ENCODE measurements around the gene RASAL3. TPM values are rescaled to one million over a fixed set of nuclear protein-coding genes. Genes with fewer than 3 reads are reported as not detected.
A peak's percentile ranks its signal among the peaks of the same experiment; 100 is the strongest.
"Not testable (repeated sequence)": the region's sequence is repeated elsewhere in the genome, so short reads cannot be mapped to it uniquely, and the experiment has no call there.

RASAL3 gene
- total RNA-seq, 1 donor from 2014 or later: 0.05 TPM

GRCh38 chr19:15495151-15495550, 30.8 kb upstream of the RASAL3 start:
- Mint-ChIP-seq H3K27ac (ENCODE audit: unreplicated experiment) (no peak overlapping the region), H3K4me3 (ENCODE audit: unreplicated experiment) (no peak overlapping the region), H3K9me3 (ENCODE audit: low read depth) (no peaks in the 10 kb centered on the region), H3K27me3 (ENCODE audit: low read depth) (peaks cover 17% of the 10 kb centered on the region), H3K4me1 (ENCODE audit: low read depth) (no peaks in the 10 kb centered on the region), H3K36me3 (ENCODE audit: low read depth) (no peaks in the 10 kb centered on the region)
- no peak for TF ChIP-seq CTCF (IDR thresholded peaks at IDR 0.05)
- no peak for DNase-seq (ENCODE audit: low spot score)

- DNase-seq (ENCODE audit: low spot score): no peak
- no peak overlapping the region for H3K27ac Mint-ChIP-seq (ENCODE audit: unreplicated experiment)
Observed at GRCh38 chr19:15488489-15489226, 24.3 kb upstream of the RASAL3 start.

GRCh38 chr19:15487038-15487437, 22.7 kb upstream of the RASAL3 start:
- H3K4me1 Mint-ChIP-seq (ENCODE audit: low read depth): no peaks in the 10 kb centered on the region

More at GRCh38 chr19:15488489-15489226, 24.3 kb upstream of the RASAL3 start:
- Mint-ChIP-seq H3K4me1 (ENCODE audit: low read depth) (no peaks in the 10 kb centered on the region), H3K4me3 (ENCODE audit: unreplicated experiment) (no peak overlapping the region), H3K9me3 (ENCODE audit: low read depth) (no peaks in the 10 kb centered on the region), H3K27me3 (ENCODE audit: low read depth) (peaks cover 9% of the 10 kb centered on the region), H3K36me3 (ENCODE audit: low read depth) (no peaks in the 10 kb centered on the region)
- TF ChIP-seq CTCF (IDR thresholded peaks at IDR 0.05): no peak

GRCh38 chr19:15485768-15486167, 21.4 kb upstream of the RASAL3 start:
- H3K4me3 Mint-ChIP-seq (ENCODE audit: unreplicated experiment); H3K27ac Mint-ChIP-seq (ENCODE audit: unreplicated experiment): not testable (repeated sequence)
- peaks cover 10% of the 10 kb centered on the region for H3K27me3 Mint-ChIP-seq (ENCODE audit: low read depth)

More at GRCh38 chr19:15487038-15487437, 22.7 kb upstream of the RASAL3 start:
- Mint-ChIP-seq H3K4me3 (ENCODE audit: unreplicated experiment) (no peak overlapping the region), H3K36me3 (ENCODE audit: low read depth) (no peaks in the 10 kb centered on the region), H3K27ac (ENCODE audit: unreplicated experiment) (no peak overlapping the region), H3K9me3 (ENCODE audit: low read depth) (no peaks in the 10 kb centered on the region), H3K27me3 (ENCODE audit: low read depth) (peaks cover 9% of the 10 kb centered on the region)
- TF ChIP-seq CTCF (IDR thresholded peaks at IDR 0.05): no peak
- DNase-seq (ENCODE audit: low spot score): no peak

GRCh38 chr19:15480996-15481395, 16.7 kb upstream of the RASAL3 start:
- H3K36me3 Mint-ChIP-seq (ENCODE audit: low read depth): not testable (repeated sequence)
- H3K27me3 Mint-ChIP-seq (ENCODE audit: low read depth): peaks cover 14% of the 10 kb centered on the region

More at GRCh38 chr19:15485768-15486167, 21.4 kb upstream of the RASAL3 start:
- H3K36me3 Mint-ChIP-seq (ENCODE audit: low read depth); H3K9me3 Mint-ChIP-seq (ENCODE audit: low read depth); H3K4me1 Mint-ChIP-seq (ENCODE audit: low read depth); DNase-seq (ENCODE audit: low spot score): not testable (repeated sequence)

GRCh38 chr19:15479391-15480345, 15.3 kb upstream of the RASAL3 start, which contains the start of gene PGLYRP2:
PGLYRP2 (minus strand) TSS chr19:15479501; CDS start chr19:15479371, 130 bp downstream.
- DNase-seq (ENCODE audit: low spot score): peak; percentile 79
- H3K4me1 Mint-ChIP-seq (ENCODE audit: low read depth): no peaks in the 10 kb centered on the region

More at GRCh38 chr19:15480996-15481395, 16.7 kb upstream of the RASAL3 start:
- not testable (repeated sequence) for H3K4me3 Mint-ChIP-seq (ENCODE audit: unreplicated experiment); H3K27ac Mint-ChIP-seq (ENCODE audit: unreplicated experiment); H3K4me1 Mint-ChIP-seq (ENCODE audit: low read depth); H3K9me3 Mint-ChIP-seq (ENCODE audit: low read depth)
- peak; percentile 17 for DNase-seq (ENCODE audit: low spot score)

More at GRCh38 chr19:15479391-15480345, 15.3 kb upstream of the RASAL3 start, which contains the start of gene PGLYRP2:
- TF ChIP-seq CTCF (IDR thresholded peaks at IDR 0.05): no peak
- H3K27ac Mint-ChIP-seq (ENCODE audit: unreplicated experiment): no peak within 1 kb of the TSS
- no peaks in the 10 kb centered on the region for H3K36me3 Mint-ChIP-seq (ENCODE audit: low read depth)
- H3K27me3 Mint-ChIP-seq (ENCODE audit: low read depth): peaks cover 14% of the 10 kb centered on the region
- no peaks in the 10 kb centered on the region for H3K9me3 Mint-ChIP-seq (ENCODE audit: low read depth)
- H3K4me3 Mint-ChIP-seq (ENCODE audit: unreplicated experiment): no peak within 1 kb of the TSS
